Stimulated activated CD8-positive, alpha-beta memory T cell treated with anti-CD3 and anti-CD28 coated beads, Interleukin-4, amount 100 ng/mL, for 1 hour (primary cell): ENCODE measurements around the gene DENND2D.
"Not testable (repeated sequence)": the region's sequence is repeated elsewhere in the genome, so short reads cannot be mapped to it uniquely, and the experiment has no call there.

ENCODE experiments used
- DNase-seq, 2 donors: peaks; one replicate each; pipeline ENCODE4 v3.0.0-alpha.2; 2020; ENCODE audit warnings: low read depth in 2 of 2, low spot score in 1 of 2

Gene DENND2D

DNA sequence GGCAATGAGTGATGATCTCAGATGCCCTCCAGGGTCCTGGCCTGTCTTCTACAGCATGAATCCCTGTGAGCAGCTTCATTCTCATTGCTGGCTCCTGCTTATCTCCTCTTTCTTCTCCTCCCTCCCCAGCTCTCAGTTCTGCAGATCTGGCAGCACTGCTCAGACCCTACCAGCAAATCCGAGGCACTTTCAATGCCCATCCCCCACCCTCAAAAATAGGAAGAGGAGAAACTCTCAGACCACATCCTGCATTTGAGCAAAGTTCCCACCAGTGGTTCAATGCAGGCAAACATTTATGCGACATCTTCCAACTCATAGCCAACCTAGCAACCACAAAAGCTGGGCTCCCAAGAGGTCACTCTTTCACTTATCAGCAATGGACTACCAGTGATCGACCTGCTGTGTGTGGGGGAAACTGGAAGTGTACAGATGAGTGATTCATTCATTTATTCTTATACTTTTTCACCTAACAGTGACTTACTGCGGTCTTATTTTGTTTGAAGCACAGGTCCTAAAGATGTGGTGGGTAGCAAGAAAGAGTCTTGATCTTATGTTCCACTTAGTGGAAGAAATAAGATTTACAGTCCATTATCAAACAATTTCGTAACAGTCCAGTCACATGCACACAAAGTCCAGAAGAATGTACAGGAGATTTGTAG is 21.3 kb upstream of the DENND2D start:
- no peak for DNase-seq

DNA sequence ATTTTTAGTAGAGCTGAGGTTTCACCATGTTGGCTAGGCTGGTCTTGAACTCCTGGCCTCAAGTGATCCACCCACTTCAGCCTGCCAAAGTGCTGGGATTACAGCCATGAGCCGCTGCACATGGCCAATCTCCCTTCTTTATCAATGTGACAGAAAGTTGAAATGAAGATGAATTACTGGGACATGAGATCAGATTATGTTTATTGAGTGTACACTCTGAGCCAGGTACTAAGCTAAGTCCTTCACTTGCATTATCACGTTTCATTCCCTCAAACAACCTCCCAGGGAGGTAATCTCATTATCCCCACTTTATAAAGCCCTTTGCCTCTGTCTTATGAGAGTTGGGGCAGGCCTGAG is 20.8 kb upstream of the DENND2D start:
- DNase-seq, result no peak

DNA sequence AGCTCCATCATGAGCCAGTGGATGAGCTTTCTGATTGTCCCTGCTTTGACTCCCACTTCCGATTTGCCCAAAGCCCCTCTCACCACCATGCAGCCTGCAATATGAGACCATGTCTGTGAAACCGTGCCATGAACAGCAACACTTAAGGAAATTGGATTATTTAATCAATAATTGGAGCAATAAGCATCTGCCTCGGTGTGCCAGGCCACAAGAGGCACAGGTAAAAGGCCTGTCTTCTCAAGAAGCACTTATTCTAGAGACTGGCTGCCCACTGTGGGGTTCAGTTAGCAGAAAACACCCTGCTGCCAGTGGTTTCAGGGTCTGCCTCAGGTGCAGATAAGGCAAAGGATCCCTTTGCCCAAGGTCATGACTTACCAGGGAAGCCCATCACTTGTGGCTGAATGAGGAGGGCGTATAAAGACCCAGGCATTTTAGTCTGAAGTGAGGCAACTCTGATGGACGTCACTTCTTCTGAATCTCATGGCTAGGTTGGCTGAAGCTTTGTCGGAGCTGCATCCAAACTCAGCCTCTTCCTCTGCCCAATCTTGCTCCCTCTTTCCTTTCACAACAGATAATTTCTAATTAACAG is 19.9 kb upstream of the DENND2D start:
- no peak for DNase-seq

DNA sequence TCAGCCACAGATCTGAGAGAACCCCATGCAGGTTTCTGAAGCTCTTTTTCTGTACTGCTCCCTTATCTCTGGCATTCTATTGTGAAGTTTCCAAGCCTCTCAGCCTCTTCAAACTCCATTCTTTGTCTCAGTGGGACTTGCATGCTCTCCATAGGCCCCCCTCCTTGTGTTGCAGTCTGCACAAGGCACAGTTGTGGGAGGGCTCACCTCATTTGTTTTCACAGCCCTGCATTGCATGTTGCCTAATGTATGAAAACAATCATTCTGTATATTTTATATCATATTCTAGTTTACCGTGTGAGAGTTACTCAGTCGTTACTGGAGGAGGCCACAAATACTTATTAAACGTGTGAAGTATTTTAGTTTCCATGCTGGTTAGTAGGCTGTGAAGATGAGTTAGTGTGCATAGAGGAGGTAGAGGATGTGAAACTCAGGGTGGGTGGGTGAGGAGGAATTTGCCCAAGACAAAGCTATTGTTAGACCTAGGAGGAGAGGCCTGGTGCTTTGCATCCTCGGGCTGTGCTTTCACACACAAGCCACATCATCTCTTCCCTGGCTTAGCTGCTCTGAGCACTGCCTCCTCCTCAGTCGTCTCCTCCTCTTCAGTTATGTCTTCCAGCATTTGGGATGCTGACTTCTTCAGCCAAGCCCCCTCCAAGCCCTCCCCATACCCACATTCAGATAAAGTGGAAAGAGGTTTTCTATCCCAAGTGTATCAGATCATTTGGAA is 19.3 kb upstream of the DENND2D start:
- no peak for DNase-seq

DNA sequence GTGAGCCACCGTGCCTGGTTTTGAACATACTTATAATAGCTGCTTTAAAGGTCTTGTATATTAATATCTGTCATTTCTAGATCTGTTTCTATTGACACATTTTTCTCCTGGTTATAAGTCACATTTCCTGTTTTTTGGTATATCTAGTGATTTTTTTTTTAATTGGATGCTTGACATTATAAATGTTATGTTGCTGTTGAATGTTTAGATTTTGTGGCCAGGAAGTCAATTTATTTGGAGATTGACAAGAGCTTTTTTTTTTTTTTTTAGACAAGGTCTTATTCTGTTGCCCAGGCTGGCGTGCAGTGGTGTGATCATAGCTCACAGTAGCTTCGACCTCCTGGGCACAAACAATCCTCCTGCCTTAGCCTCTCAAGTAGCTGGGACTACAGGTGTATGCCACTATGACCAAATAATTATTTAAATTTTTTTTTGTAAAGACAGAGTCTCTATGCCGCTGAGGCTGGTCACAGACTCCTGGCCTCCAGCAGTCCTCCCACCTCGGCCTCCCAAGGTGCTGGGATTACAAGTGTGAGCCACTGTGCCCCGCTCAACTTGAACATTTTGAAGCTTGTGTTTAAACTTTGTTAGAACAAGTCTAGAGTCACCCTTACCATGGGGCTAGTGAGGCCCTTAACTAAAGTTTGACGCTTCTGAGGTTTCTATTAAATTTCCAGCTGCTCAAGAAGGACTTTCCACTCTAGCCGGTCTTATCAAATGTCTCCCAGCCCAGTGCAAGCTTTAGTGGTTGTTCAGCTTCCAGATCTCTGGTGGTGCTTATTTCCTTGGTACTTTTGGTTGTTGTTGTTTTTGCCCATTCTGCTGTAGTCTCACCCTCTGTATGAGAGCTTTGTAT is 18.5 kb upstream of the DENND2D start:
- no peak for DNase-seq

DNA sequence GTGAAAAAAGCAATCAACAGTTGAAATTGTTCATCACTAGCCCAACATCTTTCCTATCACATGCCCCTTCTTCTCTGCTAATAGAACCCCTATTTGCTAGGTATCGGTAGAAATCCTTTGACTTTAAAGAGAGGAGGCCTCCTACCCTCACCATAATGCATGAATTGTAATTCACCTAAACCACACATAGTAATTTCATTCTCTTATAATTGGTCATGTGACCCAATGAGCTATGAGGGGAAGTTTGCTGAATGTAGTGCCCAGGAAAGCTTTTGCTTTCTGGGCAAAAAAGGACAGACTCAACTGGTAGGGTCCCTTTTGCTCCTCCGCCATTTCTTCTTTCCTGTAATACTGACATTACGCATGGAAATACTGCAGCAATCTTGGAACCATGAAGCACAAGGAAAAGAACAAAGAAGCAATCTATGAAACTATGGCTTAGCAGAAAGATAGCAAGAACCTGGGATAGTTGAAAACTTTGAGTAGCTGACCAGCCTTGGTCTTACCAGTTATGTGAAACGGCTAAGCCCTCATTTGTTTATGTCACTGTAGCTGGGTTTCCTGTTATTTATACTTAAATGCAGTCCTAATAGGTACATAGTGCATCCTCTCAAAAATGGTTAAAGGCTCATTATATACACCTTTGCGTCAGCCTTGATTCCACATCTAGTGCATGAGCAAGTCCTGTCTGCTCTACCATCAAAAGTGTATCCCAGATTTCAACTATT is 16.9 kb upstream of the DENND2D start:
- no peak for DNase-seq

DNA sequence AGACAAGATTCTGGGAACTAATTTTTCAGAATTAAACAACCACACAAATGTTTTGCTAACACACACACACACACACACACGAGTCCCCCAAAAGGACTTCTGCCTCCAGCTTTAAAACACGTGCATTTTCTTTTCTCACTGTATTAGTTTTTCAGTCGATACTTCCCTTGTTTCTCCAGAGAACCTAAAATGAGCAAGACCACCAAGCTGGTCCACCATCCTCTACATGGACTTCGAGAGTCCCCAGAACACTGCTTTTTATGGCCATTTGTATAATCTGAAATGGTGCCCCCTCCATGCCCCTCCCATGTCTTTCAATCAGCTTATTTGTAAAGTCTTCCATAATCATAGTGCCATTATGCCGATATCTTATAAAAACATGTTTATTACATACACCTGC is 16.3 kb upstream of the DENND2D start:
- DNase-seq, result no peak

DNA sequence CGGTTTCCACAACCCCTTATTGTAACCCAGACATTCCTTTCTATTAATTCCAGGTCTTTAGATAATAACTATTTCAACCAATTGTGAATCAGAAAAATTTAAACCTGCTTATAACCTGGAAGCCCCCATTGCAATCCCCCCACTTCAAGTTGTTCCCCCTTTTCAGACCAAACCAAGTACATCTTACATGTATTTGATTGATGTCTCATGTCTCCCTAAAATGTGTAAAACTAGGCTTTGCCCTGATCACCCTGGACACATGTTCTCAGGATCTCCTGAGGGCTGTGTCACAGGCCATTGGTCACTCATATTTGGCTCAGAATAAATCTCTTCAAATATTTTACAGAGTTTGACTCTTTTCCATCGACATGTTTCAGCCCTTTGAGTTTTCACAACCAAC is 14.8 kb upstream of the DENND2D start:
- DNase-seq, result not testable (repeated sequence)

DNA sequence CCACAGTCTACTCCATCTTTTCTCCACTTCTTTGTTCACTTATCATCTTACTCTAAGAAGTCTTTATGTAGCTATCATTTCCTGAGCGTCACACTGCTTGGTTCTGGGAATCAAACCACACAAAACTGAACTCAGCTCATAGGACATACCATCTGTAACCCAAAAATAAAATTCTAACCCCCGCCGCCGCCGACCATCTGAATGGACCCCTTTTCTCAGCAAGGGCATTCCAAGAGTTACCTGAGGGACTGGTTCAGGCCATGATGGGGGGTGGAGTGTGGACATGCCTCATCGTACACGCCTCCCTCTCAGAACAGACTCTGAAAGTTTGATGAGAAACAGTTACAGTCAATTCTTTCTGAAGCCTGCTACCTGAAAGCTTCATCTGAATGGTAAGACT is 14.4 kb upstream of the DENND2D start:
- DNase-seq, result no peak

DNA sequence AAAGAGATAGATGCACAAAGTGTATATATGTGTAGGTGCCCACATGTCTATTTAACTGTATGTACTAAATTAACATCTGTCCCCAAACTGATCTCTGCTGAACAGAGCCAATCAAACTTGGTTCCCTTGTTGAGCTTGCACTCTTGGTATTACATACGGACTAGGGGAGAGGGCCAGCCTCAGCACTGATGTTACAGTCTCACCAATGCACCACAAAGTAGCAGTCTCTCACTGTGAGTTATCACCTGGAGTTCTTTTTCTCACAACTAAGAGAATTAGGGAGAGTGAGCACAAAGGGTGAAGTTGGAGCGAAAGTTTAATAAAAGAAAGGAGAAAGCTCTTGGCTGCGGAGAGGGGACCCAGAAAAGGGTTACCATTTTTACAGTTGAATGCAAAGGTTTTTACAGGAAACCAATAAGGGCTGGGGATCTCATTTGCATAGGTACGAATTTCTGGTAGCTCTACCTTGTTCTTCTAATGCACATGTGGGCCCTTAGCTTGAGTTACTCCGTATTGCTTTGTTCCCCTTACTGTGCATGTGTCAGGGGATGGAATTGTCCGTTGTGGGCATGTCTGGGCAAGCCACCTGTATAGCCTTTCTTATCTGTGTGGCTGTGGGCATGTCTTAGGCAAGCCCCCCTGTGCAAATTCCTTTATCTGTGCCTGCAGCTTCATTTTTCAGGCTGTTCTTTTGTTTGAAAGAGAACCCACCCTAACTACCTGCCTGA is 13.8 kb upstream of the DENND2D start:
- DNase-seq, result no peak

DNA sequence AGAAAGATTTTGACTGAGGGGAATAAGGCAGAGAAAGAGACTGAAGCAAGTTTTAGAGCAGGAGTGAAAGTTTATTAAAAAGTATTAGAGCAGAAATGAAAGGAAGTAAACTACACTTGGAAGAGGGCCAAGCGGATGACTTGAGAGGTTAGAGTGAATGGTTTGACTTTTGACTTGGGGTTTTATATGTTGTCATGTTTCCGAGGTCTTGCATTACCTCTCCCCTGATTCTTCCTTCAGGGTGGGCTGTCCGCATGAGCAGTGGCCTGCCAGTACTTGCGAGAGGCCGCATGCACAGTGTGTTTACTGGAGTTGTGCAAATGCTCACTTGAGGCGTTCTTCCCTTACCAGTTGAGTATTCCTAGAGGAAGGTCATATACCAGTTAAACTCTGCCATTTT is 13.0 kb upstream of the DENND2D start:
- no peak for DNase-seq

DNA sequence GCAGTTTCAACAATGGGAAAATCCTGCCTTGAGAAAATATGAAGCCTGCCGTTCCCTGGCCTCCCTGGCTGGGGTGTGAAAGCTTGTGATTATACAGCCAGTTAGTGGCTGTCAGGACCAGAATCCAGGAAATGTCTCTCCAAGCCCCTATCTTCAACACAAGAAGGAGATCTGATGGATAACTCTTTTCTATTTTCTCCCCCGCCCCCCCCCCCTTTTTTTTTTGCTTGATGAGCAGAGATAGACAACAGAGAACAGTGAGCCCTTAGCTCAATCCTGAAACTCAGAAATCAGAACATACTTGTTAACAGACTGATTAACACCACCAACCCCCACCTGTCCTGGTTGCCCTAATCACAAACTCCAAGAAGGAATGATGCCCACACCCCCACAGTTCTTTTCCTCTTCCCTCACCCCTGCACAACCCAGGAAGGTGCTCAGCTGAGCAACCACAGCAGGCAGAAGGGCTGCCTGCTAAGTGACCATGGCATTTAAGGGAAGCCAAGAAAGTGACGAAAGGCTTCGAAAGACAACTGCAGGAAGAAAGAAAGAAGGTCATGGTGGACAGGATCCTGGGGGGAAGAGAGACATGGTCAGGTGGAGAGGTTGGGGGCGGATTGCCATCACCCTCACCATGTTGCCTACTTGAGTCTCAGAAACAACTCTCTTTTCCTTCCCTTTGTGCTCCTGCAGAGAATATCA is 12.3 kb upstream of the DENND2D start:
- DNase-seq, result no peak

DNA sequence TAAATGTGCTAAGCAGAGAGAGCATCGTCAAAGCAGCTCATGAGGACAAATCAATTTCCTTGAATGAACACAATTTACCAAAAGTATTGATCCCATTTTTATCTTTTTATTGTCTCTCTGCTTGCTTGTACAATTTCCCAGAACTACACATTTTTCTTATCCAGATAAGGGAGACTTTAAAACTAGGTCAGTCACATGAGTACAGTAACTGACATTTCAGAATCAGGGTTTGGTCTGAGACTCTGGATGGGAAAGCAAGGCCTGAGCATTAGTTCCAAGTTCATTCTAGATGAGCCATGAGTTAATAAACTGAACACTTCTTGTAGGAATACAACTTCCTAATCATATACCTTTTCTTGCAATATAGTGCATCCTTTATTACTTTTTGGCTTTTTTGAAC is 11.5 kb upstream of the DENND2D start:
- no peak for DNase-seq

DNA sequence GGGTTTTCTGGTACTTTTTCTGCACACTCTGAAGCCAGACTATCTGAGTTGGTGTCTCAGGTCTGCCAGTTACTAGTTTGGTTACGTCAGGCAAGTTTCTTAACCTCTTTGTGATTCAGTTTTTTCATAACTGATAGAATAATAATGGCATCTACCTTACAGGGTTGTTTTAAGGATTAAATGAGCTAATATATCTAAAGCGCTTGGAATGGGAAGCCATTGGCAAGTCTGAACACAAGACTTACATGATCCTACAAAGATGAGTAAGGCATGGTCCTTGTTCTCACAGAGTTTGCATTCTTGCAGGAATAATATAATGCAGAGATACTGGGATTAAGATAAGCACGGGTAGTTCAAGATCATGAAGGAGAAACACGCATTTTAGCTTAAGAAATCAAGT is 9.2 kb upstream of the DENND2D start:
- DNase-seq, result no peak

DNA sequence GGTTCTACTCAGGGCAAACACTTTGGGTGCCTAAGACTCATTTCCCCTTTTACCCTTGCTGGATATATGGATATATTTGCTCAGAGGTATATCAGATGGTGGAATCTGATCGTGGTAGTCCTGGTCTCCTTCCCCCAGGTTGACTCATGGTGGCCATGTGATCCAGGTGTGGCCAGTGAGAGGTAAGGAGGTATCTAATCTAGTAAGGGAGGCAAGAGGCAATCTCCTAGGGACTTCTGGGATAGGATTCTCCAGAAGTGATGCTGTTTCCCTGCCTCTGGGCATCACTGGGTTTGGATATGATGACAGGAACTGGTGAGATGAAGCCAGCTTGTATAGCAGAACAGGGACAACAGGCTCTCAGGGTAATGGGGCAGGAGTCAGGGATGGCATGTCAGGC is 8.5 kb upstream of the DENND2D start:
- no peak for DNase-seq

DNA sequence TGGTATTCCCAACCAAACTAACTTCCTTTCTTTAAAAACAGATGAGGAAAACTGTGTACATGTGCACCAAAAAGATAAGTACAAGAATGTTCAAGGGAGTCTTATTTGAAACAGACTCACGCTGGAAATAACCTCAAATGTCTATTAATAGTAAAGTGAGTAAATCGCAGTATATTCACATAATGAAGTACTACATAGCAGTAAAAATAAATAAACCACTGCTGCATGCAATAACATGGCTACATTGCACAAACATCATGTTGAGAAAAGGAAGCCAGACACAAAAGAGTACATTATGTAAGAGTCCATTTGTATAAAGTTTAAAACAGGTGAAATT is 5.2 kb upstream of the DENND2D start:
- no peak for DNase-seq

DNA sequence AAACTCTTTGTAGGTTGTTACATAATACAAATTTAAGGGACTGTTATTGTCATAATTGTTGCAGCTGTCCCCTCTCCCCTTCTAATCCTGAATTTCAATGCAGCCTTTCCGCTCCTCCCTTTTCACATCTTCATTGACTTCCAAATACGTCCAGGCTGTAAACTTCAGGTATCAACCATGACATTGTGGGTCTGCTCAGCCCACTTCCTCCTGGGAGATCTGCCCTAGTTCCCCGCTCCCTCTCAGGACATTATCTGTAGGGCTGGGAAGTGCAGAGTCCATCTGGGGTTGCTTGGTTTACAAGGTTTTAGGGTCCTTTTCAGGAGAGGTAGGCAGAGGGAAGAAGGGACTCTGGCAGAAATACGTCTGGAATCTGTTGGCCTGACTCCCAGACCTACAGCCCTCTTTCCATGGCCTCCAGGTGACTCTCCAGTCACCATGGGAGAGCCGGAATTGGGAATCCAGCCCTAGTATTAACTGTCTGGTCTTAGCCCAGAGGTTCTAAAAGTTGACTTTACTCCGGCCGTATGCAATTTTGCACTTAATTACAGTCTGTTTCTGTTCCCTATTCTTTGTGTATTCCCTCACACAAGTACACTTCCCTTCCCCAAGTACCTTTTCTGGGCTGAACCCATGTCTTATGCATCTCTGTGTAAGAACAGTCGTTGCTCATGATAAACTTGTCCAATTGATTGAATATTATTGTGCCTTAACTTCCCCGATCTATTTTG is 4.7 kb upstream of the DENND2D start:
- DNase-seq, result no peak

DNA sequence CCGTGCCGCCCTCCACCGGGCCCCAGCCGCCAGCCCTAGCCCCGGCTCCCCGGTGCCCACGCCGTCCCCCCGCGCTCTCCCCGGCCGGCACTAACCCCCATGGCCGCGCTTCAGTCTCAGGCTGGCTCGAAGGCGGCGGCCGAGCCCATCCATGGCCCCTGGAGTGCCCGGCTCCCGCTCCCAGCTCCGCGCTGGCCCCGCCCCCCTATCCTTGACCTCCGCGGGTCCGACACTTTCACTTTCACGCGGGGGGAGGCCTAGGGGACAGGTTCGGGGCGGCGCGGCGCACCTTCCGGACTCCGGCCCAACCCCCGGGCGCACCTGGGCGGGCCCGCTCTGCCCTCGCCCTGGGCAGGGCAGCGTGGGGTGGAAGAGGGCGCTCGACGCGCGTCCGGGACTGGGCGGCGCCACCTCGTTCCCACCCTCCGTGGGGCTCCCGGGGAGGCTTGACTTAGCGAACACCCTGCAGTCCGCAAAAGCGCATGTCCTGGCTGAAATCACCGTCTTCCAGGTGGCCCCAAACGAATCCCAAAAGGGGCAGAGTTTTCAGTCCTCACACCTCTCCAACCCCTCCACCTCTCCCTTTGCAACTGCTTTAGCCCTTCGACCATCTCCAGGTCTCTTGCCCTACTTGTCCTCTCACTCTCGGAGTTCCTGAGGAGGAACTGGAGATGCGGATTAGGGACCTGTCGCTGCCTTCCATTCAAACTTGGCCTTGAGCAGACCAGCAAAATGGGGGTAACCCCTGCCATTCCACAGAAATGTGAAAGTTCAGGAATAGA is 3.9 kb upstream of the DENND2D start:
- DNase-seq, result peak in 1 of 2 donors; percentile 65
